ENCODE results near the gene BRD7. TPM values are rescaled to one million over a fixed set of nuclear protein-coding genes. Genes with fewer than 3 reads are reported as not detected.

BRD7 gene
- total RNA-seq, 1 donor from 2014 or later: 88.8 TPM

- Mint-ChIP-seq H3K4me3 (no peak overlapping the region), H3K4me1 (ENCODE audit: low read depth) (no peaks in the 10 kb centered on the region), H3K27ac (no peak overlapping the region), H3K36me3 (ENCODE audit: low read depth) (no peaks in the 10 kb centered on the region), H3K9me3 (no peaks in the 10 kb centered on the region), H3K27me3 (ENCODE audit: insufficient read depth) (peaks cover 2% of the 10 kb centered on the region)
- no peak for DNase-seq (ENCODE audit: low spot score)
- intact Hi-C loops (cut with micrococcal nuclease): no loop called here
Measured at GRCh38 chr16:50381679-50382440, 13.1 kb upstream of the BRD7 start.

GRCh38 chr16:50378417-50378816 is 9.6 kb upstream of the BRD7 start:
- intact Hi-C loops (cut with micrococcal nuclease): loop anchor here (10.0 kb wide), 1 partner anchor 126 kb away; no protein-coding TSS in a partner anchor
- H3K9me3 Mint-ChIP-seq: no peaks in the 10 kb centered on the region
- H3K4me3 Mint-ChIP-seq: no peak overlapping the region
- H3K27me3 Mint-ChIP-seq (ENCODE audit: insufficient read depth): peaks cover 5% of the 10 kb centered on the region
- no peaks in the 10 kb centered on the region for H3K4me1 Mint-ChIP-seq (ENCODE audit: low read depth)
- H3K36me3 Mint-ChIP-seq (ENCODE audit: low read depth): no peaks in the 10 kb centered on the region
- H3K27ac Mint-ChIP-seq: no peak overlapping the region
- DNase-seq (ENCODE audit: low spot score): no peak

GRCh38 chr16:50377001-50377400 is 8.2 kb upstream of the BRD7 start:
- no peaks in the 10 kb centered on the region for H3K36me3 Mint-ChIP-seq (ENCODE audit: low read depth)
- no peak for DNase-seq (ENCODE audit: low spot score)
- intact Hi-C loops (cut with micrococcal nuclease): loop anchor here (10.0 kb wide), 1 partner anchor 128 kb away; no protein-coding TSS in a partner anchor
- no peak overlapping the region for H3K27ac Mint-ChIP-seq
- H3K4me3 Mint-ChIP-seq: no peak overlapping the region
- H3K9me3 Mint-ChIP-seq: no peaks in the 10 kb centered on the region
- no peaks in the 10 kb centered on the region for H3K4me1 Mint-ChIP-seq (ENCODE audit: low read depth)
- peaks cover 4% of the 10 kb centered on the region for H3K27me3 Mint-ChIP-seq (ENCODE audit: insufficient read depth)

- H3K9me3 Mint-ChIP-seq: no peaks in the 10 kb centered on the region
- no peak overlapping the region for H3K4me3 Mint-ChIP-seq
- peaks cover 11% of the 10 kb centered on the region for H3K4me1 Mint-ChIP-seq (ENCODE audit: low read depth)
- DNase-seq (ENCODE audit: low spot score): no peak
- H3K27me3 Mint-ChIP-seq (ENCODE audit: insufficient read depth): peaks cover 4% of the 10 kb centered on the region
- no peak overlapping the region for H3K27ac Mint-ChIP-seq
- intact Hi-C loops (cut with micrococcal nuclease): loop anchor here (10.0 kb wide), 1 partner anchor 131 kb away; no protein-coding TSS in a partner anchor
- peaks cover 2% of the 10 kb centered on the region for H3K36me3 Mint-ChIP-seq (ENCODE audit: low read depth)
Measured at GRCh38 chr16:50373780-50374179, 5.0 kb upstream of the BRD7 start.

- H3K27ac Mint-ChIP-seq: no peak overlapping the region
- H3K36me3 Mint-ChIP-seq (ENCODE audit: low read depth): peaks cover 2% of the 10 kb centered on the region
- H3K4me1 Mint-ChIP-seq (ENCODE audit: low read depth): peaks cover 11% of the 10 kb centered on the region
- no peaks in the 10 kb centered on the region for H3K9me3 Mint-ChIP-seq
- DNase-seq (ENCODE audit: low spot score): no peak
- no peak overlapping the region for H3K4me3 Mint-ChIP-seq
- peaks cover 4% of the 10 kb centered on the region for H3K27me3 Mint-ChIP-seq (ENCODE audit: insufficient read depth)
- intact Hi-C loops (cut with micrococcal nuclease): loop anchor here (10.0 kb wide), 1 partner anchor 131 kb away; no protein-coding TSS in a partner anchor
Measured at GRCh38 chr16:50373345-50373701, 4.5 kb upstream of the BRD7 start.

GRCh38 chr16:50372611-50373344 is 4.0 kb upstream of the BRD7 start:
- no peak overlapping the region for H3K27ac Mint-ChIP-seq
- DNase-seq (ENCODE audit: low spot score): no peak
- intact Hi-C loops (cut with micrococcal nuclease): loop anchor here (10.0 kb wide), 1 partner anchor 132 kb away; no protein-coding TSS in a partner anchor
- H3K27me3 Mint-ChIP-seq (ENCODE audit: insufficient read depth): peaks cover 4% of the 10 kb centered on the region
- H3K4me1 Mint-ChIP-seq (ENCODE audit: low read depth): peaks cover 16% of the 10 kb centered on the region
- H3K9me3 Mint-ChIP-seq: no peaks in the 10 kb centered on the region
- H3K4me3 Mint-ChIP-seq: no peak overlapping the region
- H3K36me3 Mint-ChIP-seq (ENCODE audit: low read depth): peaks cover 6% of the 10 kb centered on the region

- no peaks in the 10 kb centered on the region for H3K9me3 Mint-ChIP-seq
- intact Hi-C loops (cut with micrococcal nuclease): loop anchor here (10.0 kb wide), 1 partner anchor 133 kb away; no protein-coding TSS in a partner anchor
- H3K4me3 Mint-ChIP-seq: no peak overlapping the region
Measured at GRCh38 chr16:50371936-50372595, 3.3 kb upstream of the BRD7 start.

GRCh38 chr16:50371036-50371716 is 2.4 kb upstream of the BRD7 start:
- intact Hi-C loops (cut with micrococcal nuclease): loop anchor here (10.0 kb wide), 1 partner anchor 134 kb away; no protein-coding TSS in a partner anchor
- no peak for DNase-seq (ENCODE audit: low spot score)
- H3K9me3 Mint-ChIP-seq: no peaks in the 10 kb centered on the region
- no peak overlapping the region for H3K27ac Mint-ChIP-seq
- no peak overlapping the region for H3K4me3 Mint-ChIP-seq
- H3K36me3 Mint-ChIP-seq (ENCODE audit: low read depth): peaks cover 13% of the 10 kb centered on the region
- H3K4me1 Mint-ChIP-seq (ENCODE audit: low read depth): peaks cover 29% of the 10 kb centered on the region
- peaks cover 4% of the 10 kb centered on the region for H3K27me3 Mint-ChIP-seq (ENCODE audit: insufficient read depth)

More at GRCh38 chr16:50371936-50372595, 3.3 kb upstream of the BRD7 start:
- H3K4me1 Mint-ChIP-seq (ENCODE audit: low read depth): peaks cover 22% of the 10 kb centered on the region
- no peak overlapping the region for H3K27ac Mint-ChIP-seq
- peaks cover 10% of the 10 kb centered on the region for H3K36me3 Mint-ChIP-seq (ENCODE audit: low read depth)
- H3K27me3 Mint-ChIP-seq (ENCODE audit: insufficient read depth): peaks cover 4% of the 10 kb centered on the region
- DNase-seq (ENCODE audit: low spot score): no peak

GRCh38 chr16:50369133-50369804 is 481 bp upstream of the BRD7 start:
- no peaks in the 10 kb centered on the region for H3K9me3 Mint-ChIP-seq
- H3K4me3 Mint-ChIP-seq: peak overlapping the region; percentile 91
- peaks cover 48% of the 10 kb centered on the region for H3K4me1 Mint-ChIP-seq (ENCODE audit: low read depth)
- DNase-seq (ENCODE audit: low spot score): no peak
- peak overlapping the region; percentile 93 for H3K27ac Mint-ChIP-seq
- intact Hi-C loops (cut with micrococcal nuclease): loop anchor here (1.0 to 2.0 kb wide), 8 partner anchors 104 to 437 kb away; partner anchors contain the start of genes CNEP1R1, HEATR3 and NKD1
- H3K27me3 Mint-ChIP-seq (ENCODE audit: insufficient read depth): no peaks in the 10 kb centered on the region
- peaks cover 28% of the 10 kb centered on the region for H3K36me3 Mint-ChIP-seq (ENCODE audit: low read depth)

- intact Hi-C loops (cut with micrococcal nuclease): loop anchor here (1.0 to 2.0 kb wide), 6 partner anchors 29 to 379 kb away; partner anchors contain the start of gene HEATR3
- no peaks in the 10 kb centered on the region for H3K9me3 Mint-ChIP-seq
Measured at GRCh38 chr16:50367777-50368409, 895 bp downstream of the BRD7 start.

GRCh38 chr16:50365791-50366575 is 2.8 kb downstream of the BRD7 start:
- Mint-ChIP-seq H3K4me3 (peak overlapping the region; percentile 45), H3K36me3 (ENCODE audit: low read depth) (peaks cover 48% of the 10 kb centered on the region), H3K4me1 (ENCODE audit: low read depth) (peaks cover 65% of the 10 kb centered on the region), H3K27me3 (ENCODE audit: insufficient read depth) (no peaks in the 10 kb centered on the region), H3K27ac (no peak overlapping the region), H3K9me3 (no peaks in the 10 kb centered on the region)
- no peak for DNase-seq (ENCODE audit: low spot score)
- intact Hi-C loops (cut with micrococcal nuclease): loop anchor here (2.0 kb wide), 2 partner anchors 27 to 301 kb away; no protein-coding TSS in a partner anchor

More at GRCh38 chr16:50367777-50368409, 895 bp downstream of the BRD7 start:
- peak overlapping the region; percentile 94 for H3K27ac Mint-ChIP-seq
- H3K27me3 Mint-ChIP-seq (ENCODE audit: insufficient read depth): no peaks in the 10 kb centered on the region
- H3K4me1 Mint-ChIP-seq (ENCODE audit: low read depth): peaks cover 51% of the 10 kb centered on the region
- no peak for DNase-seq (ENCODE audit: low spot score)
- H3K36me3 Mint-ChIP-seq (ENCODE audit: low read depth): peaks cover 36% of the 10 kb centered on the region
- peak overlapping the region; percentile 96 for H3K4me3 Mint-ChIP-seq

Measured in activated T-helper 1 cell treated with anti-CD3 and anti-CD28 coated beads, Interleukin-12 subunit alpha, Interleukin-12 subunit beta, Interleukin-2, Interleukin-4 antibody, amounts not matched to agents 30 ng/mL and 10 ng/mL and 1 ng/mL, durations not matched to agents 14 hours and 24 hours and 36 hours (primary cell).